GM23338 (cell line): ENCODE results near the gene MYMX. TPM values are rescaled to one million over a fixed set of nuclear protein-coding genes. Genes with fewer than 3 reads are reported as not detected.

Experiments
- ATAC-seq: fragments of 200-7000 bp; cut with Tn5 transposase; 3 replicates; pipeline ENCODE4 v1.9.1; 2020
- DNase-seq: peaks from one replicate; pipeline ENCODE4 v3.0.0-alpha.2; 2015; ENCODE audit warnings: low spot score
- H2AFZ ChIP-seq: fragments of 200-600 bp; sonication (generic); 2 replicates; pipeline ENCODE4 v1.8.0; 2016; ENCODE audit warnings: antibody characterized with exemption, mild to moderate bottlenecking, moderate library complexity
- H3F3A ChIP-seq: fragments of 200-600 bp; sonication (generic); replicated peaks from 2 replicates; pipeline ENCODE4 v1.8.0; 2017; ENCODE audit warnings: antibody characterized with exemption, mixed run types, low read depth
- H3K27ac ChIP-seq: fragments of 200-600 bp; sonication (generic); 2 replicates; pipeline ENCODE4 v1.6.1; 2016; ENCODE audit warnings: low read depth
- H3K27me3 ChIP-seq: fragments of 200-600 bp; sonication (generic); 2 replicates; pipeline ENCODE4 v1.8.0; 2016; ENCODE audit warnings: mild to moderate bottlenecking, mixed run types, moderate library complexity; ENCODE audit not compliant: insufficient read depth
- H3K36me3 ChIP-seq: fragments of 200-600 bp; sonication (generic); 2 replicates; pipeline ENCODE4 v1.8.0; 2016; ENCODE audit warnings: mild to moderate bottlenecking; ENCODE audit not compliant: insufficient read depth
- H3K4me1 ChIP-seq: fragments of 200-600 bp; sonication (generic); 2 replicates; pipeline ENCODE4 v1.8.0; 2016; ENCODE audit warnings: mild to moderate bottlenecking, moderate library complexity; ENCODE audit not compliant: insufficient read depth
- H3K4me2 ChIP-seq: fragments of 200-600 bp; sonication (generic); 2 replicates; pipeline ENCODE4 v1.7.1; 2017; ENCODE audit warnings: mixed run types
- H3K4me3 ChIP-seq: fragments of 200-600 bp; sonication (generic); 2 replicates; pipeline ENCODE4 v1.6.1; 2016; ENCODE audit warnings: mixed run types
- H3K79me2 ChIP-seq: fragments of 200-600 bp; sonication (generic); replicated peaks from 2 replicates; pipeline ENCODE4 v1.8.0; 2017; ENCODE audit warnings: mild to moderate bottlenecking; ENCODE audit not compliant: insufficient read depth
- H3K9me2 ChIP-seq: fragments of 200-600 bp; sonication (generic); 2 replicates; pipeline ENCODE4 v1.8.0; 2017; ENCODE audit not compliant: insufficient read depth
- H4K20me1 ChIP-seq: fragments of 200-600 bp; sonication (generic); replicated peaks from 2 replicates; pipeline ENCODE4 v1.8.0; 2017; ENCODE audit warnings: mild to moderate bottlenecking; ENCODE audit not compliant: insufficient read depth
- H3K27ac Mint-ChIP-seq: 2 replicates; pipeline ENCODE4 v1.8.0; 2020; ENCODE audit warnings: inconsistent platforms, mild to moderate bottlenecking, moderate library complexity, mixed read lengths
- H3K27me3 Mint-ChIP-seq: 3 replicates; pipeline ENCODE4 v1.8.0; 2022; ENCODE audit warnings: low read depth, mild to moderate bottlenecking, moderate library complexity, mixed read lengths, inconsistent platforms; ENCODE audit not compliant: insufficient read depth, poor library complexity
- H3K36me3 Mint-ChIP-seq: 3 replicates; pipeline ENCODE4 v1.8.0; 2021; ENCODE audit warnings: low read depth, mild to moderate bottlenecking, inconsistent platforms, moderate library complexity, mixed read lengths
- H3K4me1 Mint-ChIP-seq: 3 replicates; pipeline ENCODE4 v1.8.0; 2020; ENCODE audit warnings: mild to moderate bottlenecking, inconsistent platforms, mixed read lengths
- H3K4me3 Mint-ChIP-seq: 3 replicates; pipeline ENCODE4 v1.8.0; 2021; ENCODE audit warnings: moderate library complexity, mild to moderate bottlenecking, inconsistent platforms, mixed read lengths
- H3K9me3 Mint-ChIP-seq: 3 replicates; pipeline ENCODE4 v1.8.0; 2020; ENCODE audit warnings: moderate library complexity, mild to moderate bottlenecking, inconsistent platforms, mixed read lengths
- CREB1 ChIP-seq: fragments of 250-450 bp; sonication (Bioruptor Pico); IDR thresholded peaks from 2 replicates; pipeline ENCODE4 v1.5.0; 2020; ENCODE audit warnings: low read depth, mild to moderate bottlenecking, moderate library complexity
- EZH2 ChIP-seq: fragments of 200-600 bp; sonication (generic); IDR thresholded peaks from one replicate; pipeline ENCODE4 v1.8.0; 2017; ENCODE audit warnings: antibody characterized with exemption, mild to moderate bottlenecking, low read depth; ENCODE audit not compliant: unreplicated experiment
- JUNB ChIP-seq: IDR thresholded peaks from one replicate; pipeline ENCODE4 v1.6.1; 2016; ENCODE audit warnings: antibody characterized with exemption; ENCODE audit not compliant: unreplicated experiment
- POLR2AphosphoS5 ChIP-seq: IDR thresholded peaks from 2 replicates; pipeline ENCODE4 v1.6.1; 2016; ENCODE audit warnings: antibody characterized with exemption, low read depth
- ZNF114 ChIP-seq: fragments of 250-450 bp; sonication (Bioruptor Pico); IDR thresholded peaks from 2 replicates; pipeline ENCODE4 v1.5.0; 2020; ENCODE audit warnings: mild to moderate bottlenecking, moderate library complexity
- ZNF331 ChIP-seq: fragments of 250-450 bp; sonication (Bioruptor Pico); IDR thresholded peaks from 2 replicates; pipeline ENCODE4 v1.5.0; 2020; ENCODE audit warnings: low read depth, mild to moderate bottlenecking, moderate library complexity
- polyA plus RNA-seq: library from polyadenylated mRNA; unstranded; fragments of >200 nt; fragmentation: Nextera tagmentation; extraction: Ambion mirVana; gene quantifications from 2 replicates; pipeline ENCODE4 v1.2.1, GENCODE V29; 2016
- total RNA-seq: library from RNA; depleted of rRNA; stranded (reverse); fragments of >200 nt; shearing (Covaris generic); gene quantifications from 2 replicates; pipeline ENCODE4 v1.2.3, GENCODE V29; 2014
- TF ChIP-seq, protein P1 (sequence below): IDR thresholded peaks from one replicate; pipeline ENCODE4 v1.6.1; 2018; ENCODE audit warnings: antibody characterized with exemption; ENCODE audit not compliant: unreplicated experiment
- TF ChIP-seq, protein P2 (sequence below): fragments of 250-450 bp; sonication (Bioruptor Pico); IDR thresholded peaks from 2 replicates; pipeline ENCODE4 v1.5.0; 2020; ENCODE audit warnings: mild to moderate bottlenecking, moderate library complexity
- TF ChIP-seq, protein P3 (sequence below), 2 experiments: fragments of 200-600 bp in 1 of 2; sonication (generic) in 1 of 2; conservative IDR thresholded peaks; 2 replicates each; pipeline versions ENCODE4 v1.5.1 to v1.6.1; 2016 to 2017; ENCODE audit warnings: antibody characterized with exemption in 2 of 2, low read depth in 2 of 2, mild to moderate bottlenecking in 2 of 2, moderate library complexity in 1 of 2

MYMX gene
- total and polyA plus RNA-seq, 2 experiments from 2014 or later: 2.8 to 7.1 TPM

DNA sequence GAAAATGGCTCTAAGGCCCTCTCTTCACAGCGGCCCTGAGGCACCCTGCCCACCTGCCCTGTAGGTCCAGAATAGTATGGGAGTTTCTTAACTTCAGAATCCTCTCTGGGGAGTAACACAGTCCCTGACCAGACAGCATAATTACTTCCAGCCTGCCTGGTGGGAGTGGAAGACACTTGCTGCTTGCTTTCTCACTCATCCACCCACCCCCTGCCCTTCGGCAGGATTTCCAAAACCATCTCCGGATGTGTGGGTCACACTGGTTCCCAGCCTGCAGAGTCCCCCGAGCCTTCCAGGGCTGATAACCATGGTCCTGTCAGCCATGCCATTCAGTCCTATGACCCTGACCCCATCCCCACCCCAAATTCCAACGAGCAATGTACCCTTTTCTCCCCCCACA is 12.1 kb downstream of the MYMX start:
- Histone ChIP-seq H3K4me1 (peaks cover 28% of the 10 kb centered on the region), H3K79me2 (peaks cover 42% of the 10 kb centered on the region), H4K20me1 (peaks cover 41% of the 10 kb centered on the region), H3K36me3 (peaks cover 4% of the 10 kb centered on the region; the same call in 1 of the 2 replicates), H3K9me2 (no peaks in the 10 kb centered on the region), H3K4me3 (no peak overlapping the region), H2AFZ (no peak overlapping the region), H3K27ac (no peak overlapping the region), H3F3A (peaks cover 15% of the 10 kb centered on the region), H3K27me3 (no peaks in the 10 kb centered on the region), H3K4me2 (no peak overlapping the region)
- TF ChIP-seq, protein P1, sequence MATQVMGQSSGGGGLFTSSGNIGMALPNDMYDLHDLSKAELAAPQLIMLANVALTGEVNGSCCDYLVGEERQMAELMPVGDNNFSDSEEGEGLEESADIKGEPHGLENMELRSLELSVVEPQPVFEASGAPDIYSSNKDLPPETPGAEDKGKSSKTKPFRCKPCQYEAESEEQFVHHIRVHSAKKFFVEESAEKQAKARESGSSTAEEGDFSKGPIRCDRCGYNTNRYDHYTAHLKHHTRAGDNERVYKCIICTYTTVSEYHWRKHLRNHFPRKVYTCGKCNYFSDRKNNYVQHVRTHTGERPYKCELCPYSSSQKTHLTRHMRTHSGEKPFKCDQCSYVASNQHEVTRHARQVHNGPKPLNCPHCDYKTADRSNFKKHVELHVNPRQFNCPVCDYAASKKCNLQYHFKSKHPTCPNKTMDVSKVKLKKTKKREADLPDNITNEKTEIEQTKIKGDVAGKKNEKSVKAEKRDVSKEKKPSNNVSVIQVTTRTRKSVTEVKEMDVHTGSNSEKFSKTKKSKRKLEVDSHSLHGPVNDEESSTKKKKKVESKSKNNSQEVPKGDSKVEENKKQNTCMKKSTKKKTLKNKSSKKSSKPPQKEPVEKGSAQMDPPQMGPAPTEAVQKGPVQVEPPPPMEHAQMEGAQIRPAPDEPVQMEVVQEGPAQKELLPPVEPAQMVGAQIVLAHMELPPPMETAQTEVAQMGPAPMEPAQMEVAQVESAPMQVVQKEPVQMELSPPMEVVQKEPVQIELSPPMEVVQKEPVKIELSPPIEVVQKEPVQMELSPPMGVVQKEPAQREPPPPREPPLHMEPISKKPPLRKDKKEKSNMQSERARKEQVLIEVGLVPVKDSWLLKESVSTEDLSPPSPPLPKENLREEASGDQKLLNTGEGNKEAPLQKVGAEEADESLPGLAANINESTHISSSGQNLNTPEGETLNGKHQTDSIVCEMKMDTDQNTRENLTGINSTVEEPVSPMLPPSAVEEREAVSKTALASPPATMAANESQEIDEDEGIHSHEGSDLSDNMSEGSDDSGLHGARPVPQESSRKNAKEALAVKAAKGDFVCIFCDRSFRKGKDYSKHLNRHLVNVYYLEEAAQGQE: no peak
- TF ChIP-seq POLR2AphosphoS5 (no peak), ZNF331 (CRISPR knock-in tag) (no peak), JUNB (no peak), CREB1 (no peak), ZNF114 (CRISPR knock-in tag) (no peak)
- H3K9me3 Mint-ChIP-seq: no peaks in the 10 kb centered on the region; the same call in 2 of the 3 replicates
- H3K4me1 Mint-ChIP-seq: peaks cover 54% of the 10 kb centered on the region
- no peak overlapping the region for H3K27ac Mint-ChIP-seq
- DNase-seq: no peak
- peaks cover 33% of the 10 kb centered on the region for H3K27me3 Mint-ChIP-seq
- H3K36me3 Mint-ChIP-seq: peaks cover 69% of the 10 kb centered on the region
- H3K4me3 Mint-ChIP-seq: no peak overlapping the region
- ATAC-seq: no peak

DNA sequence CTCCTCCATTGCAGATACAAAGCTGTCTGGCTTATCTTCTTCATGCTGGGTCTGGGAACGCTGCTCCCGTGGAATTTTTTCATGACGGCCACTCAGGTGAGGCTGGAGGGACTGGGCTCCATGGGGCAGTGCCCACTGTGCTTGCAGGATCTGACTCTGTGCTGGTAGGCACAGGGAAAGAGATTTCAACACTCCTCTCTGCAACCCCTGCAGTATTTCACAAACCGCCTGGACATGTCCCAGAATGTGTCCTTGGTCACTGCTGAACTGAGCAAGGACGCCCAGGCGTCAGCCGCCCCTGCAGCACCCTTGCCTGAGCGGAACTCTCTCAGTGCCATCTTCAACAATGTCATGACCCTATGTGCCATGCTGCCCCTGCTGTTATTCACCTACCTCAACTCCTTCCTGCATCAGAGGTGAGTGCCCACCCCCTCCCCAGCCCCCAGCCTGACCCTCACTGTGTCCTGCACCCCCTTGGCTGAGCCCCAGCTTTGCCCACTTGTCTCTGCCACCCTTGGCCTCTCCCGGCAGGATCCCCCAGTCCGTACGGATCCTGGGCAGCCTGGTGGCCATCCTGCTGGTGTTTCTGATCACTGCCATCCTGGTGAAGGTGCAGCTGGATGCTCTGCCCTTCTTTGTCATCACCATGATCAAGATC is 12.8 kb downstream of the MYMX start:
- H3K27ac ChIP-seq: no peak overlapping the region
- no peak for ATAC-seq
- peaks cover 39% of the 10 kb centered on the region for H4K20me1 ChIP-seq
- H3K9me3 Mint-ChIP-seq: no peaks in the 10 kb centered on the region; the same call in 2 of the 3 replicates
- no peak overlapping the region for H3K4me3 Mint-ChIP-seq
- peaks cover 37% of the 10 kb centered on the region for H3K79me2 ChIP-seq
- no peak for DNase-seq
- peaks cover 4% of the 10 kb centered on the region; the same call in 1 of the 2 replicates for H3K36me3 ChIP-seq
- H3K9me2 ChIP-seq: no peaks in the 10 kb centered on the region
- H3K4me1 ChIP-seq: peaks cover 30% of the 10 kb centered on the region
- peaks cover 27% of the 10 kb centered on the region for H3K27me3 Mint-ChIP-seq
- peaks cover 14% of the 10 kb centered on the region for H3F3A ChIP-seq
- peaks cover 57% of the 10 kb centered on the region for H3K4me1 Mint-ChIP-seq
- no peak overlapping the region for H3K4me2 ChIP-seq
- H2AFZ ChIP-seq: no peak overlapping the region
- H3K27ac Mint-ChIP-seq: 0 out of 2 replicates have a peak overlapping the region, but pooled peaks have one; percentile 62
- H3K4me3 ChIP-seq: no peak overlapping the region
- H3K36me3 Mint-ChIP-seq: peaks cover 70% of the 10 kb centered on the region
- H3K27me3 ChIP-seq: no peaks in the 10 kb centered on the region
- TF ChIP-seq, protein P2, sequence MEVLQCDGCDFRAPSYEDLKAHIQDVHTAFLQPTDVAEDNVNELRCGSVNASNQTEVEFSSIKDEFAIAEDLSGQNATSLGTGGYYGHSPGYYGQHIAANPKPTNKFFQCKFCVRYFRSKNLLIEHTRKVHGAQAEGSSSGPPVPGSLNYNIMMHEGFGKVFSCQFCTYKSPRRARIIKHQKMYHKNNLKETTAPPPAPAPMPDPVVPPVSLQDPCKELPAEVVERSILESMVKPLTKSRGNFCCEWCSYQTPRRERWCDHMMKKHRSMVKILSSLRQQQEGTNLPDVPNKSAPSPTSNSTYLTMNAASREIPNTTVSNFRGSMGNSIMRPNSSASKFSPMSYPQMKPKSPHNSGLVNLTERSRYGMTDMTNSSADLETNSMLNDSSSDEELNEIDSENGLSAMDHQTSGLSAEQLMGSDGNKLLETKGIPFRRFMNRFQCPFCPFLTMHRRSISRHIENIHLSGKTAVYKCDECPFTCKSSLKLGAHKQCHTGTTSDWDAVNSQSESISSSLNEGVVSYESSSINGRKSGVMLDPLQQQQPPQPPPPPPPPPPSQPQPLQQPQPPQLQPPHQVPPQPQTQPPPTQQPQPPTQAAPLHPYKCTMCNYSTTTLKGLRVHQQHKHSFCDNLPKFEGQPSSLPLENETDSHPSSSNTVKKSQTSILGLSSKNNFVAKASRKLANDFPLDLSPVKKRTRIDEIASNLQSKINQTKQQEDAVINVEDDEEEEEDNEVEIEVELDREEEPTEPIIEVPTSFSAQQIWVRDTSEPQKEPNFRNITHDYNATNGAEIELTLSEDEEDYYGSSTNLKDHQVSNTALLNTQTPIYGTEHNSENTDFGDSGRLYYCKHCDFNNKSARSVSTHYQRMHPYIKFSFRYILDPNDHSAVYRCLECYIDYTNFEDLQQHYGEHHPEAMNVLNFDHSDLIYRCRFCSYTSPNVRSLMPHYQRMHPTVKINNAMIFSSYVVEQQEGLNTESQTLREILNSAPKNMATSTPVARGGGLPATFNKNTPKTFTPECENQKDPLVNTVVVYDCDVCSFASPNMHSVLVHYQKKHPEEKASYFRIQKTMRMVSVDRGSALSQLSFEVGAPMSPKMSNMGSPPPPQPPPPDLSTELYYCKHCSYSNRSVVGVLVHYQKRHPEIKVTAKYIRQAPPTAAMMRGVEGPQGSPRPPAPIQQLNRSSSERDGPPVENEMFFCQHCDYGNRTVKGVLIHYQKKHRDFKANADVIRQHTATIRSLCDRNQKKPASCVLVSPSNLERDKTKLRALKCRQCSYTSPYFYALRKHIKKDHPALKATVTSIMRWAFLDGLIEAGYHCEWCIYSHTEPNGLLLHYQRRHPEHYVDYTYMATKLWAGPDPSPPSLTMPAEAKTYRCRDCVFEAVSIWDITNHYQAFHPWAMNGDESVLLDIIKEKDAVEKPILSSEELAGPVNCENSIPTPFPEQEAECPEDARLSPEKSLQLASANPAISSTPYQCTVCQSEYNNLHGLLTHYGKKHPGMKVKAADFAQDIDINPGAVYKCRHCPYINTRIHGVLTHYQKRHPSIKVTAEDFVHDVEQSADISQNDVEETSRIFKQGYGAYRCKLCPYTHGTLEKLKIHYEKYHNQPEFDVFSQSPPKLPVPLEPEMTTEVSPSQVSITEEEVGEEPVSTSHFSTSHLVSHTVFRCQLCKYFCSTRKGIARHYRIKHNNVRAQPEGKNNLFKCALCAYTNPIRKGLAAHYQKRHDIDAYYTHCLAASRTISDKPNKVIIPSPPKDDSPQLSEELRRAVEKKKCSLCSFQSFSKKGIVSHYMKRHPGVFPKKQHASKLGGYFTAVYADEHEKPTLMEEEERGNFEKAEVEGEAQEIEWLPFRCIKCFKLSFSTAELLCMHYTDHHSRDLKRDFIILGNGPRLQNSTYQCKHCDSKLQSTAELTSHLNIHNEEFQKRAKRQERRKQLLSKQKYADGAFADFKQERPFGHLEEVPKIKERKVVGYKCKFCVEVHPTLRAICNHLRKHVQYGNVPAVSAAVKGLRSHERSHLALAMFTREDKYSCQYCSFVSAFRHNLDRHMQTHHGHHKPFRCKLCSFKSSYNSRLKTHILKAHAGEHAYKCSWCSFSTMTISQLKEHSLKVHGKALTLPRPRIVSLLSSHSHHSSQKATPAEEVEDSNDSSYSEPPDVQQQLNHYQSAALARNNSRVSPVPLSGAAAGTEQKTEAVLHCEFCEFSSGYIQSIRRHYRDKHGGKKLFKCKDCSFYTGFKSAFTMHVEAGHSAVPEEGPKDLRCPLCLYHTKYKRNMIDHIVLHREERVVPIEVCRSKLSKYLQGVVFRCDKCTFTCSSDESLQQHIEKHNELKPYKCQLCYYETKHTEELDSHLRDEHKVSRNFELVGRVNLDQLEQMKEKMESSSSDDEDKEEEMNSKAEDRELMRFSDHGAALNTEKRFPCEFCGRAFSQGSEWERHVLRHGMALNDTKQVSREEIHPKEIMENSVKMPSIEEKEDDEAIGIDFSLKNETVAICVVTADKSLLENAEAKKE (CRISPR knock-in tag): no peak
- no peak for TF ChIP-seq EZH2
- TF ChIP-seq, protein P3, sequence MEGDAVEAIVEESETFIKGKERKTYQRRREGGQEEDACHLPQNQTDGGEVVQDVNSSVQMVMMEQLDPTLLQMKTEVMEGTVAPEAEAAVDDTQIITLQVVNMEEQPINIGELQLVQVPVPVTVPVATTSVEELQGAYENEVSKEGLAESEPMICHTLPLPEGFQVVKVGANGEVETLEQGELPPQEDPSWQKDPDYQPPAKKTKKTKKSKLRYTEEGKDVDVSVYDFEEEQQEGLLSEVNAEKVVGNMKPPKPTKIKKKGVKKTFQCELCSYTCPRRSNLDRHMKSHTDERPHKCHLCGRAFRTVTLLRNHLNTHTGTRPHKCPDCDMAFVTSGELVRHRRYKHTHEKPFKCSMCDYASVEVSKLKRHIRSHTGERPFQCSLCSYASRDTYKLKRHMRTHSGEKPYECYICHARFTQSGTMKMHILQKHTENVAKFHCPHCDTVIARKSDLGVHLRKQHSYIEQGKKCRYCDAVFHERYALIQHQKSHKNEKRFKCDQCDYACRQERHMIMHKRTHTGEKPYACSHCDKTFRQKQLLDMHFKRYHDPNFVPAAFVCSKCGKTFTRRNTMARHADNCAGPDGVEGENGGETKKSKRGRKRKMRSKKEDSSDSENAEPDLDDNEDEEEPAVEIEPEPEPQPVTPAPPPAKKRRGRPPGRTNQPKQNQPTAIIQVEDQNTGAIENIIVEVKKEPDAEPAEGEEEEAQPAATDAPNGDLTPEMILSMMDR (conservative IDR thresholded peaks at IDR 0.05; ENCODE audit: low read depth in 2 of 2): no peak
- no peak for TF ChIP-seq JUNB
